HG02973 (cell line): ENCODE results near the gene RALGPS1.
"Not testable (repeated sequence)": the region's sequence is repeated elsewhere in the genome, so short reads cannot be mapped to it uniquely, and the experiment has no call there.

ENCODE experiments used
- ATAC-seq: cut with Tn5 transposase; IDR thresholded peaks from one replicate; pipeline ENCODE4 v1.9.1; 2021; ENCODE audit warnings: moderate library complexity; ENCODE audit not compliant: unreplicated experiment

Gene RALGPS1

GRCh38 chr9:127132375-127132774, 217.8 kb downstream of the RALGPS1 start:
- ATAC-seq: no peak

- ATAC-seq: no peak
Observed at GRCh38 chr9:127132921-127133647, 218.5 kb downstream of the RALGPS1 start.

GRCh38 chr9:127133739-127134167, 219.2 kb downstream of the RALGPS1 start:
- ATAC-seq: no peak

GRCh38 chr9:127135056-127135745, 220.6 kb downstream of the RALGPS1 start:
- no peak for ATAC-seq

- ATAC-seq: no peak
Observed at GRCh38 chr9:127136081-127136879, 221.7 kb downstream of the RALGPS1 start.

GRCh38 chr9:127136880-127137639, 222.5 kb downstream of the RALGPS1 start:
- ATAC-seq: no peak

GRCh38 chr9:127137640-127138360, 223.2 kb downstream of the RALGPS1 start:
- no peak for ATAC-seq

- ATAC-seq: no peak
Observed at GRCh38 chr9:127138444-127138843, 223.9 kb downstream of the RALGPS1 start.

- no peak for ATAC-seq
Observed at GRCh38 chr9:127139071-127139731, 224.6 kb downstream of the RALGPS1 start.

GRCh38 chr9:127139775-127140174, 225.2 kb downstream of the RALGPS1 start:
- ATAC-seq: no peak

- no peak for ATAC-seq
Observed at GRCh38 chr9:127140181-127140580, 225.6 kb downstream of the RALGPS1 start.

GRCh38 chr9:127140842-127141675, 226.5 kb downstream of the RALGPS1 start:
- no peak for ATAC-seq

GRCh38 chr9:127142291-127142690, 227.7 kb downstream of the RALGPS1 start:
- no peak for ATAC-seq

- ATAC-seq: no peak
Observed at GRCh38 chr9:127142931-127143464, 228.4 kb downstream of the RALGPS1 start.

GRCh38 chr9:127143920-127144465, 229.4 kb downstream of the RALGPS1 start:
- ATAC-seq: no peak

GRCh38 chr9:127144670-127145445, 230.3 kb downstream of the RALGPS1 start:
- ATAC-seq: no peak

- ATAC-seq: not testable (repeated sequence)
Observed at GRCh38 chr9:127146841-127147240, 232.3 kb downstream of the RALGPS1 start.
